ENCODE measurements around the gene ADCY2.

GRCh38 chr5:7577381-7577780 lies 181.4 kb downstream of the ADCY2 start:
- TF ChIP-seq EP300 (IDR thresholded peaks at IDR 0.05) (no peak), CTCF (IDR thresholded peaks at IDR 0.05) (no peak), POLR2A (IDR thresholded peaks at IDR 0.05) (no peak)
